Left ventricle myocardium inferior (tissue), 1 donor: Measurements from ENCODE around the gene DLG5. TPM values are rescaled to one million over a fixed set of nuclear protein-coding genes. Genes with fewer than 3 reads are reported as not detected.
A peak's percentile ranks its signal among the peaks of the same experiment; 100 is the strongest.

ENCODE experiments used
- DNase-seq: peaks from one replicate; pipeline ENCODE4 v3.0.0-alpha.2; 2020
- H3K27ac ChIP-seq: fragments of 200-600 bp; replicated peaks from 2 replicates; pipeline ENCODE4 v1.8.0; 2021
- H3K27me3 ChIP-seq: fragments of 200-600 bp; 2 replicates; pipeline ENCODE4 v1.8.0; 2021; ENCODE audit warnings: low read depth
- H3K36me3 ChIP-seq: fragments of 200-600 bp; 2 replicates; pipeline ENCODE4 v1.8.0; 2021
- H3K4me1 ChIP-seq: fragments of 200-600 bp; 2 replicates; pipeline ENCODE4 v1.8.0; 2021
- H3K4me3 ChIP-seq: fragments of 200-600 bp; 2 replicates; pipeline ENCODE4 v1.8.0; 2021; ENCODE audit warnings: mild to moderate bottlenecking, moderate library complexity
- H3K9me3 ChIP-seq: fragments of 200-600 bp; replicated peaks from 2 replicates; pipeline ENCODE4 v1.8.0; 2021
- CTCF ChIP-seq: fragments of 200-600 bp; IDR thresholded peaks from 2 replicates; pipeline ENCODE4 v1.8.0; 2021; ENCODE audit warnings: antibody characterized with exemption, mild to moderate bottlenecking, borderline replicate concordance
- intact Hi-C: fragments of 100-400 bp; cut with micrococcal nuclease; formaldehyde crosslinking; loops from one replicate; pipeline ENCODE4 v1.11.0; 2022
- total RNA-seq: library from RNA; stranded (reverse); fragmentation: NEBNext Ultra II Directional; extraction: Animal tissue kit (Norgen Biotek cat#: 25700); gene quantifications from one replicate; pipeline ENCODE4 v1.2.1, GENCODE V29; 2021
- donor health status: DM: no; HTN: yes; CAD: no; lungs with severe emphysema.

Gene DLG5
- total RNA-seq, 1 donor from 2014 or later = 8.9 TPM

GRCh38 chr10:77971804-77972144 lies 45.2 kb upstream of the DLG5 start:
- TF ChIP-seq CTCF = no peak
- peaks cover 13% of the 10 kb centered on the region for H3K36me3 ChIP-seq
- no peak overlapping the region for H3K4me3 ChIP-seq
- intact Hi-C loops = no loop called here
- H3K9me3 ChIP-seq = no peaks in the 10 kb centered on the region
- H3K27ac ChIP-seq = peak overlapping the region; percentile 73
- no peaks in the 10 kb centered on the region for H3K27me3 ChIP-seq
- no peak for DNase-seq
- peaks cover 17% of the 10 kb centered on the region for H3K4me1 ChIP-seq

GRCh38 chr10:77970869-77971803 lies 44.6 kb upstream of the DLG5 start:
- intact Hi-C loops = no loop called here
- Histone ChIP-seq H3K27ac (peak overlapping the region; percentile 73), H3K4me3 (peak overlapping the region; percentile 10), H3K9me3 (no peaks in the 10 kb centered on the region), H3K4me1 (peaks cover 17% of the 10 kb centered on the region), H3K36me3 (peaks cover 6% of the 10 kb centered on the region), H3K27me3 (no peaks in the 10 kb centered on the region)
- no peak for TF ChIP-seq CTCF
- peak; percentile 52 for DNase-seq

GRCh38 chr10:77969114-77969513 lies 42.6 kb upstream of the DLG5 start:
- Histone ChIP-seq H3K9me3 (no peaks in the 10 kb centered on the region), H3K4me1 (peaks cover 17% of the 10 kb centered on the region), H3K36me3 (no peaks in the 10 kb centered on the region), H3K4me3 (no peak overlapping the region), H3K27me3 (no peaks in the 10 kb centered on the region), H3K27ac (no peak overlapping the region)
- no peak for DNase-seq
- intact Hi-C loops = no loop called here
- no peak for TF ChIP-seq CTCF

GRCh38 chr10:77967611-77968022 lies 41.1 kb upstream of the DLG5 start:
- H3K36me3 ChIP-seq = no peaks in the 10 kb centered on the region
- H3K4me1 ChIP-seq = peaks cover 17% of the 10 kb centered on the region
- no peaks in the 10 kb centered on the region for H3K27me3 ChIP-seq
- TF ChIP-seq CTCF = no peak
- intact Hi-C loops = no loop called here
- no peak overlapping the region for H3K27ac ChIP-seq
- H3K9me3 ChIP-seq = no peaks in the 10 kb centered on the region
- DNase-seq = no peak
- H3K4me3 ChIP-seq = no peak overlapping the region

GRCh38 chr10:77965294-77965693 lies 38.7 kb upstream of the DLG5 start:
- H3K9me3 ChIP-seq = no peaks in the 10 kb centered on the region
- no peaks in the 10 kb centered on the region for H3K36me3 ChIP-seq
- no peak for DNase-seq
- no peak for TF ChIP-seq CTCF
- no peaks in the 10 kb centered on the region for H3K4me1 ChIP-seq
- H3K27ac ChIP-seq = no peak overlapping the region
- H3K27me3 ChIP-seq = no peaks in the 10 kb centered on the region
- intact Hi-C loops = no loop called here
- no peak overlapping the region for H3K4me3 ChIP-seq
